ENCODE measurements around the gene B4GALT3. TPM values are rescaled to one million over a fixed set of nuclear protein-coding genes. Genes with fewer than 3 reads are reported as not detected.

Gene B4GALT3
- total RNA-seq, 1 experiment from 2014 or later, result 105 TPM

DNA sequence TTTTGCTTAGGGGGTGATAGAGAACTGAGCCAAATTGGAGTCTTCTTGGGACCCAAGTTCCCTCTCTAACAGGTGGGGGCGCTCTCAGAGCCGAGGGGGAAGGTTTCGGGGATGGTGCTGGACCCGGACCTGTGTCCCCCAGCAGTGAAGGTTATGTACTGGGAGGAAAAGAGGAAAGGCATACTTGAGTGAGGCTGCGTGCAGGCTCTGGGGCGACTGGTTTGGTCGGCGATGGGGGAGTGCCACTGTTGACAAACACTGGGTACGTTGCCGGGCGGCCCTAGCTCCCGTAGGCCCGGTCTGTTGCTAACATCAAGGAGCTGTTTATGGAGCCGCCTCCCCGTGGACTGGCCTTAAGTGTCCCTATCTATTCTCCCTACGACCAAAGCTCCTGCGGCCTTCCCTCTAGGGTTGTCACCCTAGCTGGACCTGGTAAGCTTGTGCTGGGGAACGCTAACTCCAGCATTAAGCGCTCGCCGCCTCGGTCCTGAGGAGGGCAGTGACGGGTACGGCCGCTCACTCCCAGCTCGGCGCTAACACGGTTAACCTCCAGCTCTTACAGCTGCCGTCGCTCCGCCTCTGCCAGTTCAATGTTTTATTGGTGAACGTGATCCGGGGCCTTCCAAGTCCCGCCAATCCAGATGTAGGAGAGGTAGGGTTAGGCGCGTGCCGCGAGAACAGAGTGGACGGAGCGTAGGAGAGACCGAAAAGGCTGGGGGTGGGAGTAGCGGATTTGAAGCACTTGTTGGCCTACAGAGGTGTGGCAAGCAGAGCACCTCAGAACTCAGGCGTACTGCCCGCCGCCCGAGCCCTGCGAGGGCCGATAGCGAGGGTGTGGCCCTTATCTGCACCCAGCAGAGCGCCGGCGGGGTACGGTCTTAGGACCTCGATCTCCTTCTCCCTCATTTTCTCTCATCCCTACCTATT is 11.3 kb downstream of the B4GALT3 start, which contains the start of gene PPOX:
Gene PPOX, plus strand, starts transcription at position 685 of the 927 bp plus-strand sequence. CDS start 422 bp downstream, outside the sequence.
- peak; percentile 95 for DNase-seq
- Histone ChIP-seq H3K36me3 (replicated peaks; ENCODE audit: control insufficient read depth, insufficient read depth, low read length) (peaks cover 26% of the 10 kb centered on the region), H3K4me3 (ENCODE audit: insufficient read depth, low read depth, low read length) (peak within 1 kb of the TSS; percentile 93), H3K27me3 (ENCODE audit: control insufficient read depth, insufficient read depth, low read length) (peaks cover 2% of the 10 kb centered on the region; the same call in 1 of the 2 replicates)

DNA sequence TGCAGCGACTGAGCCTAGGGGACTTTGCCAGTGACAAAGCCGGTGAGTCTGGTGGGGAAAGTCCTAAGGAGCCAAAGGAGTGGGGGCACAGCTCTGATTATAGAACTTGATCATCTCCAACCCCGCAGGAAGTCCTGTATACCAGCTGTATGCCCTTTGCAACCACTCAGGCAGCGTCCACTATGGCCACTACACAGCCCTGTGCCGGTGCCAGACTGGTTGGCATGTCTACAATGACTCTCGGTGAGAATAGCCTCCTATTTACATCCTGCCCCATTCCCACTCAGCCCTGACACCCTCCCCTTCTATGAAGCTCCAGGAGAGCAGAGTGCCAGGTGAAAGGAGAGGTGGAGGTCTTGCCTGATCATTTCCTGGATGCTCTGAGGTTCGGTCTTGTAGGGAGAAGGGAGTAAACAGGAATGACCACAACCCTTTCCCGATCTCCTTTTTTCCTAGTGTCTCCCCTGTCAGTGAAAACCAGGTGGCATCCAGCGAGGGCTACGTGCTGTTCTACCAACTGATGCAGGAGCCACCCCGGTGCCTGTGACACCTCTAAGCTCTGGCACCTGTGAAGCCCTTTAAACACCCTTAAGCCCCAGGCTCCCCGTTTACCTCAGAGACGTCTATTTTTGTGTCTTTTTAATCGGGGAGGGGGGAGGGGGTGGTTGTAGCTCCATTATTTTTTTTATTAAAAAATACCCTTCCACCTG is 12.3 kb downstream of the B4GALT3 start:
- Histone ChIP-seq H3K4me3 (ENCODE audit: insufficient read depth, low read depth, low read length) (peak overlapping the region; percentile 93; the same call in 1 of the 2 replicates), H3K27me3 (ENCODE audit: control insufficient read depth, insufficient read depth, low read length) (peaks cover 2% of the 10 kb centered on the region; the same call in 1 of the 2 replicates), H3K36me3 (replicated peaks; ENCODE audit: control insufficient read depth, insufficient read depth, low read length) (peaks cover 21% of the 10 kb centered on the region)
- DNase-seq, result no peak

DNA sequence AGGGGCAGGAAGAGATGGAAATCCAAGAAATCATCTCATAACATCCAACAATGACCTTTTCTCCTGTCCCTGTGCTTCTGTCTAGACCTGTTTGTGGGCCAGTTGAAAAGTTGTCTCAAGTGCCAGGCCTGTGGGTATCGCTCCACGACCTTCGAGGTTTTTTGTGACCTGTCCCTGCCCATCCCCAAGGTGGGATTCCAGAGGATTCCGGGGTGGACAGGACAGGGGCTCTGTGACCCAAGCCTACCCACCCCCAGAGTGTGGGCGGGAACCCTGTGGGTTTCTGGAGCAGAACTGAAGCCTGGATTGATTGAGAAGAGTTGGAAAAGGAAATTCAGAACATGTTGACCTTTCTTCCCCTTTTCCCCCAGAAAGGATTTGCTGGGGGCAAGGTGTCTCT is 13.5 kb downstream of the B4GALT3 start:
- Histone ChIP-seq H3K4me3 (ENCODE audit: insufficient read depth, low read depth, low read length) (no peak overlapping the region), H3K36me3 (replicated peaks; ENCODE audit: control insufficient read depth, insufficient read depth, low read length) (peaks cover 17% of the 10 kb centered on the region), H3K27me3 (ENCODE audit: control insufficient read depth, insufficient read depth, low read length) (peaks cover 2% of the 10 kb centered on the region; the same call in 1 of the 2 replicates)
- no peak for DNase-seq

DNA sequence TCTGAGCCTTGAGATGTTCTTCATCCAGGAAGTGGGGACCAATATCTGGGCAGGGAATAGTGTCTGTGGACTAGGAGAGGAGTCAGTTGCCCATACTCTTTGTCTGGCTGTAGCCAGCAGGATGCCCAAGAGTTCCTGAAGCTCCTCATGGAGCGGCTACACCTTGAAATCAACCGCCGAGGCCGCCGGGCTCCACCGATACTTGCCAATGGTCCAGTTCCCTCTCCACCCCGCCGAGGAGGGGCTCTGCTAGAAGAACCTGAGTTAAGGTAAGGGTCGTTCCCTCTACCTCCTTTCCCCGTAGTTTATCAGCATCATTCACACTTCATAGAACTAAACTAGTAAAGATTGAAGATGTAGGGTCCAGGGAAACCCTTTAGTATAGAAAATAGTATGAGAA is 14.5 kb downstream of the B4GALT3 start:
- no peak overlapping the region for H3K4me3 ChIP-seq (ENCODE audit: insufficient read depth, low read depth, low read length)
- peaks cover 2% of the 10 kb centered on the region; the same call in 1 of the 2 replicates for H3K27me3 ChIP-seq (ENCODE audit: control insufficient read depth, insufficient read depth, low read length)
- H3K36me3 ChIP-seq (replicated peaks; ENCODE audit: control insufficient read depth, insufficient read depth, low read length), result peaks cover 17% of the 10 kb centered on the region
- no peak for DNase-seq

DNA sequence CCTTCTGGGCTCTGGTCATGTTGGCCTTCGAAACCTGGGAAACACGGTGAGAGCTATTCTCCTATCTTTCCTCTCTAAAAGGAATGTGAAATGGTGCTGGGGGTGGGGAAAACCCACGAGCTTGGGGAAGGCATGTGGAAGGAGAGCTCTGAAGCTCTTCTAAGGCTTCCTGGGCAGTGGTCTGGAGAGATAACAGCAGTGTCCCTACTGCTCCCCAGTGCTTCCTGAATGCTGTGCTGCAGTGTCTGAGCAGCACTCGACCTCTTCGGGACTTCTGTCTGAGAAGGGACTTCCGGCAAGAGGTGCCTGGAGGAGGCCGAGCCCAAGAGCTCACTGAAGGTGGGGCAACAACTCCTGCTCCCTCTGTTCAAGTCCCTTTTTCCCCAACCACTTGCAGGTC is 15.3 kb downstream of the B4GALT3 start:
- H3K4me3 ChIP-seq (ENCODE audit: insufficient read depth, low read depth, low read length), result no peak overlapping the region
- H3K36me3 ChIP-seq (replicated peaks; ENCODE audit: control insufficient read depth, insufficient read depth, low read length), result peaks cover 17% of the 10 kb centered on the region
- no peak for DNase-seq
- no peaks in the 10 kb centered on the region for H3K27me3 ChIP-seq (ENCODE audit: control insufficient read depth, insufficient read depth, low read length)

DNA sequence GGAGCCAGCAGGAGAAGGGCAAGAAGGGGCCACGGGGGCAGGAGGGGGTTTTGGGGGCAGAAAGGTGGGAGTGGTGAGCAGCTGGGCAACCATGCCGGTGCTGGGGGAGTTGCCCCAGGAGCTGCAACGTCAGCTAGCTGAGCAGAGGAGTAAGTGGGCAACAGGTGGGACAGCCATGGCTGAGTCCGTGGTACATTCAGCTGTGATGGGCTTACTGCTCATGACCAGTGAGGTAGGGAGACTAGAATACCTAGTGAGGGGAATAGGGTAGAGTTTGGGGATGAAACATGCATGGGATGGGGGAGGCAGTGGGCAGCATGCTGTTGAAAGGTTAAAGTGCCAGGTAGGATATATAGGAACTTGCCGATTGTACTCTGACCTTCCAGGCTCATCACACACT is 15.7 kb downstream of the B4GALT3 start:
- Histone ChIP-seq H3K4me3 (ENCODE audit: insufficient read depth, low read depth, low read length) (no peak overlapping the region), H3K36me3 (replicated peaks; ENCODE audit: control insufficient read depth, insufficient read depth, low read length) (peaks cover 17% of the 10 kb centered on the region)

DNA sequence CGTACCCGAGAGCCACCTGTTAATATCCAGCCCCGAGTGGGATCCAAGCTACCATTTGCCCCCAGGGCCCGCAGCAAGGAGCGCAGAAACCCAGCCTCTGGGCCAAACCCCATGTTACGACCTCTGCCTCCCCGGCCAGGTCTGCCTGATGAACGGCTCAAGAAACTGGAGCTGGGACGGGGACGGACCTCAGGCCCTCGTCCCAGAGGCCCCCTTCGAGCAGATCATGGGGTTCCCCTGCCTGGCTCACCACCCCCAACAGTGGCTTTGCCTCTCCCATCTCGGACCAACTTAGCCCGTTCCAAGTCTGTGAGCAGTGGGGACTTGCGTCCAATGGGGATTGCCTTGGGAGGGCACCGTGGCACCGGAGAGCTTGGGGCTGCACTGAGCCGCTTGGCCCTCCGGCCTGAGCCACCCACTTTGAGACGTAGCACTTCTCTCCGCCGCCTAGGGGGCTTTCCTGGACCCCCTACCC is 16.6 kb downstream of the B4GALT3 start:
- Histone ChIP-seq H3K27me3 (ENCODE audit: control insufficient read depth, insufficient read depth, low read length) (no peaks in the 10 kb centered on the region), H3K36me3 (replicated peaks; ENCODE audit: control insufficient read depth, insufficient read depth, low read length) (peaks cover 17% of the 10 kb centered on the region), H3K4me3 (ENCODE audit: insufficient read depth, low read depth, low read length) (no peak overlapping the region)
- no peak for DNase-seq

More for the DNA sequence above, 15.7 kb downstream of the B4GALT3 start:
- H3K27me3 ChIP-seq (ENCODE audit: control insufficient read depth, insufficient read depth, low read length), result no peaks in the 10 kb centered on the region
- no peak for DNase-seq

DNA sequence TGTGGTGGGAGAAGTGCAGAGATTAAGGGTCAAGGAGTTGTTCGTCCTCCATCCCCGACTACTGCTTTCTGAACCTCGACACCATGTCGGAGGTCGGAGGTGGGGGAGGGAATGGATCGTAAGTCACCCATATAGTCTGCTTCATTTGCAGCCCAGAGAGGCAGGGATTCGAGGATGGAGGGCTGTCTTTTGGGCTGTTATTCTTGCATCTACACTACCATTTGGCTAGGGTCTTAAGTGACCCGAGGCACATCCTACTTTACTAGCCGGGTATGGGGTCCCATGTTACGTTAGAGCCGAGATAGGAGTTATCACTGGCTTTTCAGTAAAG is 17.4 kb downstream of the B4GALT3 start:
- peak overlapping the region; percentile 91 for H3K4me3 ChIP-seq (ENCODE audit: insufficient read depth, low read depth, low read length)
- no peak for DNase-seq
- H3K27me3 ChIP-seq (ENCODE audit: control insufficient read depth, insufficient read depth, low read length), result no peaks in the 10 kb centered on the region
- H3K36me3 ChIP-seq (replicated peaks; ENCODE audit: control insufficient read depth, insufficient read depth, low read length), result peaks cover 16% of the 10 kb centered on the region

DNA sequence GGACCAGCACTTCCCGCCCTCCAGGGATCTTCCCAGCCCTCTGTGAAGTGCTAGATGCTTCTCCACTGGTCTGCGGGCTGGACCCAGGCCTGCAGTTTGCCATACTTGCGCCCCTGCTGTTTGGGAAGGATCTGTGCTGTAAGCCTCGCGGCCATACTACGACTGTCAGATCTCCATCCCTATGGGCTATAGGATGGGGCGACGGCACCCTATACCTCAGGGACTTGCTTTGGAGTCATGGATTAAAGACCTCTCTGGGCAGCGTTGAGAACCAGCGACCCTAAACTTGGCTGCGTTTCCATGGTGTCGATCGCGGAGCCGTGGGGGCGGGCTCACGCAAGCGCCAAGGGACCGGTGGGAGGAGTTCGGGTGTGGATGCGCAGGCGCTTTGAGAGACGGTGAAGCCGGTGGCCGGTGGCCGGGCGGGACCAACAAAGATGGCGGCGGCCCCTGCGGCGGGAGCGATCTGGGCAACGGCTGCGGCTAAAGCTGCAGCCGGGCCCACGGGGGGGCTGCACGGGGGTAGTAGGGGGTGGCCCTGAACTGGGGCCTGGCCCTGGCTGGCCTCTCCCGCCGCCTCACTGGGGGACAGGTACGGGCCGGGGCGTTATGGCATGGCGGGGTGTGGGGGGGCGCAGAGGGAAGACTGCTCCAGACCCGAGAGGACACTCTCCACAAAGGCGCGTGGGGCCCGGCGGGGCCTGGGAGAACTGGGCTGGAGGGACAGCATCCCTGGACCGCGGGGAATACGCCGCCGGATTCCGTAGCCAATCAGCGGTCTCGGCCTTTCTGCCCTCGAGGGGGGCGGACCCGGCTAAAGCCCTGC is 18.0 kb downstream of the B4GALT3 start, which contains the start of gene USP21:
Gene USP21, plus strand, starts transcription at position 414 of the 826 bp plus-strand sequence. CDS start 1,141 bp downstream, outside the sequence.
- H3K27me3 ChIP-seq (ENCODE audit: control insufficient read depth, insufficient read depth, low read length), result no peaks in the 10 kb centered on the region
- H3K4me3 ChIP-seq (ENCODE audit: insufficient read depth, low read depth, low read length), result peak within 1 kb of the TSS; percentile 91
- H3K36me3 ChIP-seq (replicated peaks; ENCODE audit: control insufficient read depth, insufficient read depth, low read length), result peaks cover 12% of the 10 kb centered on the region
- peak; percentile 98 for DNase-seq

DNA sequence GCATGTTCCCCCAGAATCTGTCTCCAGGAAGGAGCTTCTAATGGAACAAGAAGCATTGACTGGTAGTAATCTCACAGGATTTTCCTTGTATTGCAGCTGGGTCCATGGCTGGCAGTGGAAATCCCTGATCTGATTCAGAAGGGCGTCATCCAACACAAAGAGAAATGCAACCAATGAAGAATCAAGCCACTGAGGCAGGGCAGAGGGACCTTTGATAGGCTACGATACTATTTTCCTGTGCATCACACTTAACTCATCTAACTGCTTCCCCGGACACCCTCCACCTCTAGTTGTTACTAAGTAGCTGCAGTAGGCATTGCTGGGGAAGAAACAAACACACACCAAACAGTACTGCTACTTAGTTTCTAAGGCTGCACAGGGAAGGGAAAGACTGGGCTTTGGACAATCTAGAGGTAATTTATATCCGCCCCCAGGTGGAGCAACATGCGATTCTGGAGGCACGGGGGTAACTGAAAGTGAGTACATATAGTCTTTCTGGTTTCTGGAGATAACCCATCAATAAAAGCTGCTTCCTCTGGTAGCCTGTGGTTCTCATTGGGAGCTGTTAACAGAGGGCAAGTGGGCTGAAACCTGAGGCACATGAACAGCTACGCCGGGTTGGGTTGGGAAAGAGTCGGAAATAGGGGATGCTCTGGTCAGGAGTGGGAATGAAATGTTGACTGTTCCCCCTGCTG is 18.8 kb downstream of the B4GALT3 start:
- no peak for DNase-seq
- Histone ChIP-seq H3K4me3 (ENCODE audit: insufficient read depth, low read depth, low read length) (peak overlapping the region; percentile 91), H3K27me3 (ENCODE audit: control insufficient read depth, insufficient read depth, low read length) (no peaks in the 10 kb centered on the region), H3K36me3 (replicated peaks; ENCODE audit: control insufficient read depth, insufficient read depth, low read length) (peaks cover 9% of the 10 kb centered on the region)

DNA sequence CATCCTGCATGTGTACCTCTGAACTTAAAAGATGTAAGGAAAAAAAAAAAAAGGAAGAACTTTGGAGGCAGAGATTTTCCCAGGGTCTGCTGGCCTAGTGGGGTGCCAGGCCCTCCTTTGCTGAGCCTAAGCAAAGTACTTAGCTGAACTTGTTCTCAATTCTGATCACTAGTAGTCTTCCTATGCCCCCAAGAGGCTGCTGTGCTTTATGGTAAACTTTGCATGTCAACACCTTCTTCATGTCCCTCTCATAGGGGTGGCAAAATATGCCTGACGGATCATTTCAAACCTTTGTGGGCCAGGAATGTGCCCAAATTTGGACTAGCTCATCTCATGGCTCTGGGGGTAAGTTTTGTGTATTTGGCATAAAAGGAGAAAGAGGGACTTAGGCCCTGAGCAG is 19.4 kb downstream of the B4GALT3 start:
- Histone ChIP-seq H3K36me3 (replicated peaks; ENCODE audit: control insufficient read depth, insufficient read depth, low read length) (peaks cover 9% of the 10 kb centered on the region), H3K4me3 (ENCODE audit: insufficient read depth, low read depth, low read length) (no peak overlapping the region), H3K27me3 (ENCODE audit: control insufficient read depth, insufficient read depth, low read length) (no peaks in the 10 kb centered on the region)

DNA sequence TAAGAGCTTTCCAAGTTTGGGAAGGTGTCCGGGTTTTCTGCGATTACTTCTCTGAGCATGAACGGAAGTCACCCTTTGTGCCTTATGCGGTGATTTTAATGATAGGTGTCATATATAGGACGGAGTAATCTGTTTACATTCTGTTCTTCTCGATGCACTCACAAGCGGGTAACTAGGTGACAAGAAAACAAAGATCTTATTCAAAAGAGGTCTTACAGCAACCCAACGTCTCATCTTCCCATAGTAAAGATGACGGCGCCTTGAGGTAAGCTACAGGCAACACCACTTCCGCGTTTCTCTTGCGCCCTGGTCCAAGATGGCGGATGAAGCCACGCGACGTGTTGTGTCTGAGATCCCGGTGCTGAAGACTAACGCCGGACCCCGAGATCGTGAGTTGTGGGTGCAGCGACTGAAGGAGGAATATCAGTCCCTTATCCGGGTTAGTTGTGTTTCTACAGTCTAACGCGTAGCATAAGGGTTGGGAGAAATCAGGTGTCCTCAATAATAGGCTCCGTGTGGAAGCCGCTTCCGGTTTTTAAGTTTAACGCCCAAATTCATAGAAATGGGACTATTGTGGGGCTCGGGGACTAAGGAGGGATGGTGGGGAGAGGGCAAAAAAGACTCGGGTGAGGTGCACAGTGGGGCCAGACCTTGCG is 23.5 kb downstream of the B4GALT3 start, which contains the start of gene UFC1:
Gene UFC1, plus strand, starts transcription at position 297 of the 656 bp plus-strand sequence. Its CDS starts 20 bp downstream, at position 317.
- H3K27me3 ChIP-seq (ENCODE audit: control insufficient read depth, insufficient read depth, low read length), result no peaks in the 10 kb centered on the region
- H3K4me3 ChIP-seq (ENCODE audit: insufficient read depth, low read depth, low read length), result peak within 1 kb of the TSS; percentile 80
- DNase-seq, result peak; percentile 82
- no peaks in the 10 kb centered on the region; the same call in 1 of the 2 replicates for H3K36me3 ChIP-seq (replicated peaks; ENCODE audit: control insufficient read depth, insufficient read depth, low read length)

More for the DNA sequence above, 19.4 kb downstream of the B4GALT3 start:
- no peak for DNase-seq

DNA sequence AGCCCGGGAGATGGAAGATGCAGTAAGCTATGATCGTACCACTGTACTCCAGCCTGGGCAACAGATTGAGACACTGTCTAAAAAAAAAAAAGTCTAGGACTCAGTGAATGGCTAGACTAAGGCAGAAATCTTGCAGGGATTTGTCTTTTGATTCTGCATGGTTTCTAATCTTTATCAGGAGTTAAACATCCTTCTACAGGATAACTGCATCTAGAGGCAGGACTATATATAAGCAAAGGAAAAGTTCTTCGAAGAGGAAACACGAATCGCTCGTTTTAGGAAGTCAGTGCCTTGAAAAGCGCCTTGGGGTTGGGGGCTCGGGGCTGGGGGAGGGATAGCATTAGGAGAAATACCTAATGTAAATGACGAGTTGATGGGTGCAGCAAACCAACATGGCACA is 24.1 kb downstream of the B4GALT3 start:
- H3K27me3 ChIP-seq (ENCODE audit: control insufficient read depth, insufficient read depth, low read length), result no peaks in the 10 kb centered on the region
- peak; percentile 49 for DNase-seq
- H3K36me3 ChIP-seq (replicated peaks; ENCODE audit: control insufficient read depth, insufficient read depth, low read length), result no peaks in the 10 kb centered on the region; the same call in 1 of the 2 replicates
- peak overlapping the region; percentile 80 for H3K4me3 ChIP-seq (ENCODE audit: insufficient read depth, low read depth, low read length)

Measured in H7 (cell line).